Neural progenitor cell (in vitro differentiated cells): ENCODE results near the gene PEX11G. TPM values are rescaled to one million over a fixed set of nuclear protein-coding genes. Genes with fewer than 3 reads are reported as not detected.

Source experiments
- DNase-seq: peaks from one replicate; pipeline ENCODE4 v3.0.0-alpha.2; 2016; ENCODE audit warnings: low spot score
- H2AFZ ChIP-seq: fragments of 200-600 bp; sonication (generic); replicated peaks from 2 replicates; pipeline ENCODE4 v1.6.1; 2016; ENCODE audit warnings: antibody characterized with exemption
- H3F3A ChIP-seq: fragments of 200-600 bp; sonication (generic); 2 replicates; pipeline ENCODE4 v1.6.1; 2016; ENCODE audit warnings: antibody characterized with exemption, low read depth
- H3K27ac ChIP-seq: fragments of 200-600 bp; sonication (generic); 2 replicates; pipeline ENCODE4 v1.5.1; 2016; ENCODE audit warnings: mild to moderate bottlenecking
- H3K27me3 ChIP-seq: fragments of 200-600 bp; sonication (generic); 2 replicates; pipeline ENCODE4 v1.6.1; 2016; ENCODE audit warnings: mild to moderate bottlenecking, moderate library complexity
- H3K36me3 ChIP-seq: fragments of 200-600 bp; sonication (generic); 2 replicates; pipeline ENCODE4 v1.5.1; 2016
- H3K4me1 ChIP-seq: fragments of 200-600 bp; sonication (generic); 2 replicates; pipeline ENCODE4 v1.6.1; 2016; ENCODE audit warnings: mixed run types
- H3K4me2 ChIP-seq: fragments of 200-600 bp; sonication (generic); 2 replicates; pipeline ENCODE4 v1.6.1; 2016
- H3K4me3 ChIP-seq: fragments of 200-600 bp; sonication (generic); 2 replicates; pipeline ENCODE4 v1.5.1; 2016
- H3K79me2 ChIP-seq: fragments of 200-600 bp; sonication (generic); 2 replicates; pipeline ENCODE4 v1.6.1; 2016; ENCODE audit warnings: low read depth
- H3K9ac ChIP-seq: fragments of 200-600 bp; sonication (generic); 2 replicates; pipeline ENCODE4 v1.6.1; 2016
- H3K9me3 ChIP-seq: fragments of 200-600 bp; sonication (generic); 2 replicates; pipeline ENCODE4 v1.5.1; 2016; ENCODE audit warnings: low read depth
- H4K20me1 ChIP-seq: fragments of 200-600 bp; sonication (generic); 2 replicates; pipeline ENCODE4 v1.6.1; 2016; ENCODE audit warnings: low read depth
- H3K27ac Mint-ChIP-seq: 3 replicates; pipeline ENCODE4 v1.8.0; 2021; ENCODE audit warnings: mixed read lengths
- H3K27me3 Mint-ChIP-seq: 2 replicates; pipeline ENCODE4 v1.8.0; 2022; ENCODE audit warnings: low read depth, mild to moderate bottlenecking, inconsistent platforms, moderate library complexity, mixed read lengths; ENCODE audit not compliant: insufficient read depth
- H3K36me3 Mint-ChIP-seq: 3 replicates; pipeline ENCODE4 v1.8.0; 2021; ENCODE audit warnings: mixed read lengths
- H3K4me1 Mint-ChIP-seq: 3 replicates; pipeline ENCODE4 v1.8.0; 2021; ENCODE audit warnings: mixed read lengths
- H3K4me3 Mint-ChIP-seq: 3 replicates; pipeline ENCODE4 v1.8.0; 2021; ENCODE audit warnings: mild to moderate bottlenecking, moderate library complexity, mixed read lengths
- H3K9me3 Mint-ChIP-seq: 3 replicates; pipeline ENCODE4 v1.8.0; 2020; ENCODE audit warnings: mixed read lengths
- EZH2 ChIP-seq: fragments of 200-600 bp; sonication (generic); IDR thresholded peaks from 2 replicates; pipeline ENCODE4 v1.6.1; 2017; ENCODE audit warnings: antibody characterized with exemption, mild to moderate bottlenecking, moderate library complexity
- EZH2phosphoT487 ChIP-seq: fragments of 200-600 bp; sonication (generic); IDR thresholded peaks from 2 replicates; pipeline ENCODE4 v1.6.1; 2017; ENCODE audit warnings: antibody characterized with exemption
- total RNA-seq: library from RNA; depleted of rRNA; stranded (reverse); fragments of >200 nt; gene quantifications from 2 replicates; pipeline ENCODE4 v1.2.3, GENCODE V29; 2015; ENCODE audit warnings: low replicate concordance
- TF ChIP-seq, protein P1 (sequence below): fragments of 200-600 bp; sonication (generic); IDR thresholded peaks from 2 replicates; pipeline ENCODE4 v1.5.1; 2017; ENCODE audit warnings: antibody characterized with exemption, mild to moderate bottlenecking

PEX11G gene
- total RNA-seq, 1 donor from 2014 or later: 1.0 TPM

DNA sequence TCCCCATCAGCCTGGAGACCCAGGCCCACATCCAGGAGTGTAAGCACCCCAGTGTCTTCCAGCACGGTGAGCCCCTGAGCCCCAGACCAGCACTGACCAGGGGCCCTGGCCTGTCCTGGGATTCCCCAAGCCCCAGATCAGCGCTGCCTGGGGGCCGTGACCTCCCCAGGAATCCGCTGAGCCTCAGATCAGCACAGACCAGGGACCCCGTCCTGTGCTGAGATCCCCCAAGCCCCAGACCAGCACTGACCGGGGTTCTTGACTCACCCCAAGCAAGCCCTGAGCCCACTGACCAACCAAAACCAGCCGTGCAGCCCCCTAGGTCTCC, 39.3 kb upstream of the PEX11G start:
- no peak overlapping the region for H3K27ac Mint-ChIP-seq
- peaks cover 5% of the 10 kb centered on the region for H3K4me1 Mint-ChIP-seq
- H2AFZ ChIP-seq: no peak overlapping the region
- peaks cover 4% of the 10 kb centered on the region for H3K4me1 ChIP-seq
- H3K79me2 ChIP-seq: no peaks in the 10 kb centered on the region
- no peak overlapping the region for H3K4me2 ChIP-seq
- H3K4me3 ChIP-seq: no peak overlapping the region
- no peak overlapping the region for H3K27ac ChIP-seq
- TF ChIP-seq, protein P1, sequence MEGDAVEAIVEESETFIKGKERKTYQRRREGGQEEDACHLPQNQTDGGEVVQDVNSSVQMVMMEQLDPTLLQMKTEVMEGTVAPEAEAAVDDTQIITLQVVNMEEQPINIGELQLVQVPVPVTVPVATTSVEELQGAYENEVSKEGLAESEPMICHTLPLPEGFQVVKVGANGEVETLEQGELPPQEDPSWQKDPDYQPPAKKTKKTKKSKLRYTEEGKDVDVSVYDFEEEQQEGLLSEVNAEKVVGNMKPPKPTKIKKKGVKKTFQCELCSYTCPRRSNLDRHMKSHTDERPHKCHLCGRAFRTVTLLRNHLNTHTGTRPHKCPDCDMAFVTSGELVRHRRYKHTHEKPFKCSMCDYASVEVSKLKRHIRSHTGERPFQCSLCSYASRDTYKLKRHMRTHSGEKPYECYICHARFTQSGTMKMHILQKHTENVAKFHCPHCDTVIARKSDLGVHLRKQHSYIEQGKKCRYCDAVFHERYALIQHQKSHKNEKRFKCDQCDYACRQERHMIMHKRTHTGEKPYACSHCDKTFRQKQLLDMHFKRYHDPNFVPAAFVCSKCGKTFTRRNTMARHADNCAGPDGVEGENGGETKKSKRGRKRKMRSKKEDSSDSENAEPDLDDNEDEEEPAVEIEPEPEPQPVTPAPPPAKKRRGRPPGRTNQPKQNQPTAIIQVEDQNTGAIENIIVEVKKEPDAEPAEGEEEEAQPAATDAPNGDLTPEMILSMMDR: no peak
- TF ChIP-seq EZH2 (no peak), EZH2phosphoT487 (no peak)
- no peaks in the 10 kb centered on the region for H3F3A ChIP-seq
- no peaks in the 10 kb centered on the region for H3K36me3 ChIP-seq
- H3K4me3 Mint-ChIP-seq: no peak overlapping the region
- H3K9me3 ChIP-seq: no peaks in the 10 kb centered on the region
- no peaks in the 10 kb centered on the region for H3K36me3 Mint-ChIP-seq
- H3K27me3 ChIP-seq: no peaks in the 10 kb centered on the region
- peaks cover 4% of the 10 kb centered on the region for H3K27me3 Mint-ChIP-seq
- no peak for DNase-seq
- no peaks in the 10 kb centered on the region for H3K9me3 Mint-ChIP-seq
- H3K9ac ChIP-seq: no peak overlapping the region
- peaks cover 4% of the 10 kb centered on the region for H4K20me1 ChIP-seq

DNA sequence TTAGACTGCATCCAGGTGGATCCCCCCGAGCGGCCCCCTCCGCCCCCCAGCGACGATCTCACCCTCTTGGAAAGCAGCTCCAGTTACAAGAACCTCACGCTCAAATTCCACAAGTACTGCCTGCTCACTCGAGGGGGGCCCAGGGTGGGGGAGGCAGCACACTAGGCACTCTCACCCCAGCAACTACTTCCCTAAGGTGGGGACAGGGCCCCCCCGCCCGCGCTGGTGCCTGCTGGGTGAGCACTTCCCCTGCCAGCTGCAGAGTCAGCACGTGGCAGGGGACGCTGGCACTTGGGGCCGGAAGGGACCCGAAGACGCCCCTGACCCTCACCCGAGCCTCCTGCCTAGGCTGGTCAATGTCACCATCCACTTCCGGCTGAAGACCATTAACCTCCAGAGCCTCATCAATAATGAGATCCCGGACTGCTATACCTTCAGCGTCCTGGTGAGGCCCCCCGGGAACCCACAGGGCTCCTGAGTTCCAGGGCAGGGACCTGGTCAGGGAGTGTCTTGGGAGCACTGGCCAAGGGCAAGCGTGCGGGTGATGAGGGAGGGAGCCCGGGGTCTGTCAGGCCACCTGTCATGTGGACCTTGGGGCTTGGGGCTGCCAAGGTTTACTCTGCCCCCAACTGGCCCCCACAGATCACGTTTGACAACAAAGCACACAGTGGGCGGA, 38.8 kb upstream of the PEX11G start:
- Mint-ChIP-seq H3K27me3 (peaks cover 4% of the 10 kb centered on the region), H3K4me1 (peaks cover 4% of the 10 kb centered on the region), H3K4me3 (no peak overlapping the region), H3K27ac (no peak overlapping the region), H3K36me3 (no peaks in the 10 kb centered on the region), H3K9me3 (no peaks in the 10 kb centered on the region)
- no peak overlapping the region for H3K4me3 ChIP-seq
- TF ChIP-seq, protein P1: no peak
- TF ChIP-seq EZH2 (no peak), EZH2phosphoT487 (no peak)
- H3F3A ChIP-seq: no peaks in the 10 kb centered on the region
- H3K79me2 ChIP-seq: no peaks in the 10 kb centered on the region
- no peaks in the 10 kb centered on the region for H3K9me3 ChIP-seq
- H3K9ac ChIP-seq: no peak overlapping the region
- no peak overlapping the region for H2AFZ ChIP-seq
- no peaks in the 10 kb centered on the region for H3K27me3 ChIP-seq
- H4K20me1 ChIP-seq: peaks cover 4% of the 10 kb centered on the region
- DNase-seq: no peak
- H3K4me1 ChIP-seq: peaks cover 6% of the 10 kb centered on the region
- H3K27ac ChIP-seq: no peak overlapping the region
- H3K4me2 ChIP-seq: no peak overlapping the region
- no peaks in the 10 kb centered on the region for H3K36me3 ChIP-seq

DNA sequence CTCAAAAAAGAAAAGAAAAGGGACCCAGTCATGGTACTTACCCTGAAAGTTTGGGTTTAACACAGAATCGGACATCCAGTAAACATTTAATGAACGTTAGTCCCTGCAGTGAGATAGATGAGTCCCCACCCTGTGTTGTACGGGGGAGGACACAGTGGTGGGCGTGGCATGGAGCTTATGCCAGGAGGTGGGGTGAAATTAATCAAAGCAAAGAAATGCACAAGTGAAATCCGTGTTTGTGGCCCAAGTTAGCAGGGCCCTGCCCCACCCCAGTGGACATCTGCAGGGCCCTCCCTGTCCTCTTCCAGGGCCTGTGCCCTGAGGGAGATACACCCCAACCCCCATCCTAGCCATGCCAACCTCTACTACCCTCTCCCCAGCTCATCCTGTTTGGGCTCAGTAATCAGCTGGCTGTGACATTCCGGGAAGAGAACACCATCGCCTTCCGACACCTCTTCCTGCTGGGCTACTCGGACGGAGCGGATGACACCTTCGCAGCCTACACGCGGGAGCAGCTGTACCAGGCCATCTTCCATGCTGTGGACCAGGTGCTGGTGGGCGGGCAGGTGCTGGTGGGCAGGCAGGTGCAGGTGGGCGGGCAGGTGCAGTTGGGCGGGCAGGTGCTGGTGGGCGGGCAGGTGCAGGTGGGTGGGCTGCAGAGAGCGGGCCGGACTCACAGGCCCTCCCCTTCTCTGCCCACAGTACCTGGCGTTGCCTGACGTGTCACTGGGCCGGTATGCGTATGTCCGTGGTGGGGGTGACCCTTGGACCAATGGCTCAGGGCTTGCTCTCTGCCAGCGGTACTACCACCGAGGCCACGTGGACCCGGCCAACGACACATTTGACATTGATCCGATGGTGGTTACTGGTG, 37.5 kb upstream of the PEX11G start:
- Histone ChIP-seq H2AFZ (no peak overlapping the region), H3K9ac (no peak overlapping the region), H3K79me2 (no peaks in the 10 kb centered on the region), H3K27me3 (no peaks in the 10 kb centered on the region), H3K4me3 (no peak overlapping the region), H3F3A (peaks cover 5% of the 10 kb centered on the region), H4K20me1 (peaks cover 4% of the 10 kb centered on the region), H3K4me2 (no peak overlapping the region), H3K4me1 (peaks cover 10% of the 10 kb centered on the region), H3K36me3 (no peaks in the 10 kb centered on the region), H3K9me3 (no peaks in the 10 kb centered on the region), H3K27ac (no peak overlapping the region)
- TF ChIP-seq EZH2: no peak
- TF ChIP-seq EZH2phosphoT487: no peak
- TF ChIP-seq, protein P1: no peak
- H3K27me3 Mint-ChIP-seq: peaks cover 8% of the 10 kb centered on the region
- no peaks in the 10 kb centered on the region for H3K9me3 Mint-ChIP-seq
- H3K4me3 Mint-ChIP-seq: no peak overlapping the region
- no peaks in the 10 kb centered on the region for H3K36me3 Mint-ChIP-seq
- no peak for DNase-seq
- peaks cover 10% of the 10 kb centered on the region for H3K4me1 Mint-ChIP-seq
- no peak overlapping the region for H3K27ac Mint-ChIP-seq
